NCI-H2081 treated with DMSO at 0.1 percent for 48 hours (cell line): ENCODE data around the gene SSBP1.
"Not testable (repeated sequence)": the region's sequence is repeated elsewhere in the genome, so short reads cannot be mapped to it uniquely, and the experiment has no call there.

Source experiments
- DNase-seq: peaks from one replicate; lab custom pipeline; 2025; lab: John Stamatoyannopoulos, UW

SSBP1 gene

GRCh38 chr7:141709749-141710148, 28.4 kb upstream of the SSBP1 start:
- DNase-seq, result no peak

- no peak for DNase-seq
Observed at GRCh38 chr7:141710301-141710700, 27.9 kb upstream of the SSBP1 start.

DNA sequence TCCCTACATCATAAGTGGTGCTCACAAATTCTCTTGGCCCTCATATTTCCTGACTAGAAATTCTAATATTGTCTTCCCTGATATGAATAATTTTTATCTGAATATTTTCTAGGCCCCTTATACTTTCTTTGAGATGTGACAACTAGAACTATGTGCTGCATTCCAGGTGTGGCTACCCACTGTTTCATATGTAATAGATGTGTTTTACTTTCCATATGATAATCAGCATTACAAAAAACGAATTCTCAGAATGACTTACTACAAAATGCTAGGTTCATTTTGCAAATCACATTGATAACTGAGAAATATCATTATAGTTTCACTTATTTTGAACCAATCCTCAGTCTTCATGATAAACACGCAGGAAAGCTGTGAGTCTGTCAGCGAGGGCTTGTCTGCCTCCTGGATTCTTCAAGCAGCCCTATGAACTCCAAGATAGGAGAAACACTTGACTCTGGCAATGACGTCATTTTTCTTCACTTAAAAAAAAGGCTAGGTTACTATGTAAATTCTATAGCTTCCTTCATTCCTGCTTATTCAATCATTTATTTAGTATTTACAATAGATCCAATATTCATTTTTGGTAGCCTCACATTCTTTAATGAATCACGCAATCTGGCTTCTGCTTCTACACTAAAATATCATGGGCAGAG, 25.4 kb upstream of the SSBP1 start:
- no peak for DNase-seq

DNA sequence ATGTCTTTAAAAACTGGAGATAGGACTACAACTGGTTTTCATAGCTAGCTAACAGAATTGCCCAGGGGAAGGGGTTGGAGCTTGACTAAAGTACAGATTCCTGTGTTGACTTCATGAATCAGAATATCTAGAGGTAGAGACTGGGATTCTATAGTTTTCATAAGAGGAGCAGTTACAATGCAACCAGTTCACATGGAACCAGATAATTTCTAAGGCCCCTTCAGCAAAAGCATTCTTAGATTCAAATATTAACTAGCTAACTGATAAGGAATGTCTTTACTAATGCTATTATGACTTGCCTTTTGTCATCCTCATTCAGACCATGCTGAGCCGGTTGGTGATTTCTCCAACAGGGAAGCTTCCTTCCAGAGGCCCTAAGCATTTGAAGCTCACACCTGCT, 24.3 kb upstream of the SSBP1 start:
- DNase-seq, result no peak

DNA sequence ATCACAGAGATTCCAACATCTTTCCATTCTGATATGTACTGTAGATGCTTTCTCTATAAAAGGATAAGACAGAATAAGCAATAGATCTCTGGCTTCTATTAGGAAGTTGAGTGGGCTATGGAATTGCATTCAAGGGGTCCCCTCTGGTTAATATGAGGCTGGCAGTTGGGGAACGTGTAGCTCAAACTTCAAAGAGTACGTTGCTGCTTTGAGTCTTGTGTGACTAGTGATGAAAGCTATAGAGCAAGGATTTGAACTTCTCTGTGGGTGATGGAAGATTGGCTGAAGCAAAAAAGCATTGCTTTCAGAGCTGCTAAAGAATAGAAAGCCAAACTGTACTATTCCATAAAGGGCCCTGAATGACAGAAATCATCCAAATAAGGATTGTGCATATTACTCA, 23.6 kb upstream of the SSBP1 start:
- DNase-seq, result no peak

GRCh38 chr7:141715018-141715417, 23.1 kb upstream of the SSBP1 start:
- DNase-seq, result no peak

DNA sequence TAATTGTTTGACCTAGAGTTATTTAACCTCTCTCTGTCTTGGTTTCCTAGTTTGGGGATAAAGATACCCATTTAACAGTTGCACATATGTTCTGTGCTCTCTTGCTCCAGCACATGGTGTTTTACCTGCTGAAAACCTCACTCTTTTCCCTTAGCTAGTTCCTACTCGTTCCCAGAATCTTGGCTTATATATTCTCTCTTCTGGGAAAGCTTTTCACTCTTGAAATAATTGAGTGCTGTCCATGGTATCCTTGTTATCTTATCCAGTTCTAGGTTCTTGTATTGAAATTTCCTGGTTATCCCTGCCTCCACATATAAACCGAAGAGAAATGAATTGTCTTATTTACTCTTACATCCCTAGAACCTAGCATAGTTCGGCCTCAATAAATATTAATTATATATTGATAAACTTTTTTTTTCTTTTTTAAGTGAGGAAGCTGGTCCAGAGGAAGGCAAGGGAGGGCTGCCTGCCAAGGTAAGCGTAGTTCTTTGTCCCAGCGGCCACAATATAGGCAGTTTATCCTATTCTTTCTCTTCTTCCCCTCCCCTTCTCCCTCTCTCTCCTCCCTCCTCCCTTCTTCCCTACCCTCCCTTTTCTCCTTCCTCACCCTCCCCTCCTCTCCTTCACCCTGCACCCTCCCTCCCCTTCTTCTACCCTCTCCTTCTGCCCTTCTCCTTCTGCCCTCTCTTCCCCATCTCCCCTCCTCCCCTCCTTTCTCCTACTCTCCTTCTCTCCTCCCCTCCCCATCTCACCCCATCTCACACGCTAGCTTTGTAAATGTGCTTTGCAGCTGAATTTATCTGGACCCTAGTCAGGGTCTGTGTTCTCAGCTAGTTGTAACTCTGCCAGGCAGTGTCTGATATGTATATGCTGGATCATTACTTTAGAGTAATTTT, 22.1 kb upstream of the SSBP1 start:
- DNase-seq, result no peak

DNA sequence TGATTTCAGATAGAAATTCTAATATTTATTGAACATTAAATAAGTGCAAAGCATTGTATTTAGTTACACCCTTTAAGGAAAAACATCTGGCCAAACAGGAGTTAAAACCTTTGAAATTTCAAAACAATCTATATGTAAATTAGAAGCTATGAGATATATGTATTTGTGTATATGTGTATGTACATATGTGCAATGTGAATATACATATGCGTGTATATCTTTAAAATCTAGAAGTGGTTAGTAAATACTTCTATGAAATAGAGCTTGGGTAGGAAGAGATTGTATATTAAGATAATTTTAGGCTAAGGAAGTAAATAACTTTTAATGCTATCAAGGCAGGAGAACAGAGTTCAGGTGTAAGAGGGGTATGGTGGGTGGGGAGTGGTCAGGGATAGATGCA, 20.7 kb upstream of the SSBP1 start:
- no peak for DNase-seq

DNA sequence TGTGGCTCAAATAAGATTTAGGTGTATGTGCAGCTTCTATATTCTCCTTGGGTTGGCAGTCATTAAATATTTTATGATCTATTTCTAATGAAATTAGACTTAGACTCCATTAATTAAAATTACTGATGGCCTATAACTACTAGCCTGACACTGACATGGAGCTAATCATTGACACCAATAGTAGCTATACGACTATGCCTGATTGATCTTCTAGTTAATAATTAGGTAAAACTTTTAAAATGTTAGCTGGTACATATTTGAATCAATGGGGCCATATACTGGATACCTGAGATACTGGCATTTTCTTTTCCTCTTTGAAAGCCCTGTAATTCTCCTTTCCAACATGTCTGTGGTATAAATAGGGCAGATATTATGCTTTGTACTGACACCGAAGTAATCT, 15.6 kb upstream of the SSBP1 start:
- no peak for DNase-seq

DNA sequence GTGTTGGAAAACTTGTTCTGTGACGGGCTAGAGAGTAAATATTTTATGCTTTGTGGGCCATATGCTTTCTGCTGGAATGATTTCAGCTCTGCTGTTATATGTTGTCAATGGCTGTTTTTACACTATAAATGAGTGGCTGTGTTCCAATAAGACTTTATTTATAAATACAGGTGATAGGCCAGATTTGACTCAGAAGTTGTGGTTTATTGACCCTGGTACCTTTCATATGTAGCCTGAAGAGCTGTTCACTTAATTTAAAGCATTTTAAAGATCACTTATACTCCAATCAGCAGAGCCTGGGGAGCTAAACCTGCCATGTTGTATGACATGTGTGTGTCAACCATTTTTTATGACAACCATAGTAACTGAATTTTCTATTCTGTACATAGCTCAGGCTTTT, 9.1 kb upstream of the SSBP1 start:
- DNase-seq, result no peak

DNA sequence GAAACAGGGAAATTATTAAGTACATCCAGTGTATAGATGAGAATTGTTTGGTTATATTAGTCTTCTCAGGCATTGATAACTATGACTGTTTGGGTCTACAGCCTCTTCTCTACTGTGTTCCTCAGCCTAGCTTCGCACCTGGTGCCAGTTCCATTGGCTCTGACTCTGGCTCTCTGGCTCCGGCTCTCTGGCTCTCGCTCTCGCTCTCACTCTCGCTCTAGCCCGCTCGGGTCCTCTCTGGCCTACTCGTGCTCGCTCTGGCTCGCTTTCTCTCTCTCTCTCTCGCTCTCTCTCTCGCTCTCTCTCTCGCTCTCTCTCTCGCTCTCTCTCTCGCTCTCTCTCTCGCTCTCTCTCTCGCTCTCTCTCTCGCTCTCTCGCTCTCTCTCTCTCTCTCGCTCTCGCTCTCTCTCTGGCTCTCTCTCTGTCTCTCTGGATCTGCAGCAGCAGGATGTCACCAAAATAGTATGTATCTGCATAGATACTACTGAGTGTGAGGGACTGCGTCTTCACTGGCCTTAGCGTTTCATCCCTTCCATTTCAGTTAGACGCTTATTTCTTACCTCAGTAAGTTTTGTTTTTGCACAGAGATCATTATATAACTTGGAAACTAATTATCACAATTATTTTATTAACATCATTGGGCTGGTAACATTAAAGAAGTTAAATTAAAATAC, 6.5 kb upstream of the SSBP1 start:
- no peak for DNase-seq

DNA sequence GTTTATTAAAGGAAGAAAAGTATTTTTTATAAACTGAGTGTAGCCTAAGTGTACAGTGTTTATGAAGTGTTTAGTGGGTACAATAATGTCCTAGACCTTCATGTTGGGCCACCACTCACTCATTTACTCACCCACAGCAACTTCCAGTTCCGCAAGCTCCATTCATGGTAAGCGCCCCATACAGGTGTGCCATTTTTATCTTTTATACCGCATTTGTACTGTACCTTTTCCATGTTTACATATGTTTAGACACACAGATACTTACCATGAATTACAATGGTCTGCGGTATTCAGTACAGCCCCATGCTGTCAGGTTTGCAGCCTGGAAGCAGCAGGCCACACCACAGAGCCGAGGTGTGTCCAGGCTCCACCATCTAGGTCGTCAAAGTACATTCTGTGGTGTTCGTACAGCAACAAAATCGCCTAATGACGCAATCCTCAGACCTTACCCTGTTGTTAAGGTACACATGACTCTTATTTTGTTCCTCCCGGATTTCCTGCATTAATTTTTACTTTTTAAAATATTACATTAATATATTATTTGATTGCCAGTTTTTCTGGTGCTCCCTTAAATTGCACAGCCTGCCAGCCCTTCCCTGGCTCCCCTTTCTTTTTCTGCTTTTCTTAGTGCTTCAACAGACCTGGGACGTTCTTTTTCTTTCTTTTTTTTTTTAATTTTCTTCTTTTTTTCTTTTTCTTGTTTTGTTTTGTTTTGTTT, 881 bp upstream of the SSBP1 start:
- no peak for DNase-seq

DNA sequence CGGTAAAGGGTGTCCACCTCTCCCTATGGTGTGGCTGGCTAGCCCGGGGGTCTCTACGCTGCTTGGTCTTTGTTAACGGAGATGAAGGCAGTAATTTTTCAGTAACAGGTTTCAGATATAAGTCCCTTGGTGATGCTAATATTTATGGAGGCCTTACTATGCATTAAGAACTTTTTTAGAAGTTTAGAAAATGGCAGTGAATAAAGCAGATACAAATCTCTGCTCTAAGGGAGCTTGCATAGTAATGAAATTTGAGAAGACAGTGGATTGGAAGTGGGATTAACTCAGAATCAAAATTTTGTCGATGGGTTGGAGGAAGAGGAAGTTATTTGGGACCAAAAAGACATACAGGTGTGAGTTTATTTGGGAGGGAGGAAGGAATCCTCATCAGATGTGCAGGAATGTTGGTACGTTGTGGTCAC, 445 bp downstream of the SSBP1 start:
- no peak for DNase-seq

DNA sequence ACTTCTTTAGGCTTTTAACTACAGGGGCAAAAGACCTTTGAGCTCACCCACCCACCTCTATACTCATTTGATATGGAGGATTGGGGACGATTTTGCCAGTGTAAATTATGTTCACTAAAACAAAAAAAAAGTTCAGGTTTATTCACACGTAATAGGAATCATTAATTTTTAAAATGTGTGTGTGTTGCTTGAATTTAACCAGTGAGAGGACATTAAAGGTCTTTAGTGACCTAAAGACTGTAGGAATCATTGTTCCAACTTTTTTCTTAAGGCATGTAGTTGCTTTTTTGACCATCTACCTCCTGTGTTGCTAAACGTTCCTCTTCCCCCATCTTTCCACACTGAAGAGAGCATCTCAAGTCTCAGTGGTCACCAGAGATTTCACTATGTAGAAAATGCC, 1.1 kb downstream of the SSBP1 start:
- no peak for DNase-seq

DNA sequence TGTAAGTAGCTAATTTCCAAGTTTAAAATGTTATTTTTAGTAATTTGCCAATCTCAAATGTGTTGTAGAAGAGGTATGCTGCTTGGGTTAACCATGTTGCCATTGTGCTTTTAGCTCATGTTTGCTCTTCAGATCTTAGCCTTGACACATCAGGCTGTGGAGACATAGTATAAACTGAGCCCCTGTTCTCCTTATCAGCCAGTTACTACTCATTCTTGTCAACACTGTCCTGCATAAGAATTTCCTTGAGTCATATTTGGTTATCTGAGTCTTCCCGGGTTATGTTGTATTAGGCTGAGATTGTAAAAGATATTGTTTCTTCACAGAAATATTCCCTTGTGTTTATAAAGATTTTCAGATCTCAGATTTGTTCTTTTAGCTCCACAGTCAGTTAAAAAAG, 4.1 kb downstream of the SSBP1 start:
- no peak for DNase-seq

- DNase-seq, result no peak
Observed at GRCh38 chr7:141744131-141744530, 6.0 kb downstream of the SSBP1 start.

DNA sequence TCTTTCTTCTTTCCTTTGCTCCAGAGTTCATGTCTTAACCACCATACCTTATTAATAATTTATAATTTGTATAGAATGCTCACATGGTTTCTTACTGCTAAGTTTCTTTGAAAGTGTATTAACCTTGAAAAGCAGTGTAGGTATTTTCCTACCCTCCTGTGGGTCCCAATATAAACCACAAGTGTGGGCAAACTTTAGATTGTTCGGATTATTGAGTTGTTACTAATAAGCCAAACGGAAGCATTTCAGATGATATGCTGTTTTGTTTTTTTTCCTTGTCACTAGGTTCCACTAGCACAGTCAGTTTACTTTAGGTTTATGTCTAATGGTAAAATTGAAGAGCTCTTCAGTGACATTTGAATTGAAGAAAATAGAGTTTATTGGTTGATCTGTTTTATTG, 10.2 kb downstream of the SSBP1 start:
- no peak for DNase-seq

DNA sequence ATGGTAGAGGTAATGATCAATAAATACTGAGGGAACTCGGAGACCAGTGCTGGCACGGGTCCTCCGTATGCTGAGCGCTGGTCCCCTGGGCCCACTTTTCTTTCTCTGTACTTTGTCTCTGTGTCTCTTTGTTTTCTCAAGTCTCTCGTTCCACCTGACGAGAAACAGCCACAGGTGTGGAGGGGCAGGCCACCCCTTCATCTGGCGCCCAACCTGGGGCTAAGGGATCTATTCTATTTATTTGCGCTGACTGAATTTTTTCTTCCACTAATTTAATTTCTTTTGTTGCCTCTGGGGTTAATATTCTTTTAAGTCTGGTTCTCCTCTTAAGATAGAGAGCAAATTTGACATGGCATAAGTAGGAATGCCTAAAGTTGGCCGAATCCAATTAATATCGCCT, 13.7 kb downstream of the SSBP1 start:
- not testable (repeated sequence) for DNase-seq

DNA sequence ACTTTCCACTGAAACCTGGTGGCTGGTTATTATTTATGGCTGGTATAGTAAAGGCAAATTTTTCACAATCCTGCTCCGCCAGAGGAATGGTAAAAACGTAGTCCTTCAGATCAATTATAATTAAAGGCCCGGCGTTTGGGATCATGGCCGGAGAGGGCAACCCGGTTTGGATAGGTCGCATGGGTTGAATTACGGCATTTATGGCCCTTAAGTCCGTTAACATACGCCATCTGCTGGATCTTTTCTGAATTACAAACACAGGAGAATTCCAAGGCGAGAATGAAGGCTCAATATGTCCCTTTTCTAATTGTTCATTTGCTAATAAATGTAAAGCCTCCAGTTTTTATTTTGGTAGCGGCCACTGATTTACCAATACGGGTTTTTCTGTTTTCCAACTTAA, 14.5 kb downstream of the SSBP1 start:
- DNase-seq, result no peak

- no peak for DNase-seq
Observed at GRCh38 chr7:141754939-141755338, 16.8 kb downstream of the SSBP1 start.

- DNase-seq, result no peak
Observed at GRCh38 chr7:141763797-141764196, 25.6 kb downstream of the SSBP1 start, which contains the start of gene TAS2R3. Gene TAS2R3 (plus strand): TSS chr7:141764097. CDS start chr7:141764159, 62 bp downstream.

DNA sequence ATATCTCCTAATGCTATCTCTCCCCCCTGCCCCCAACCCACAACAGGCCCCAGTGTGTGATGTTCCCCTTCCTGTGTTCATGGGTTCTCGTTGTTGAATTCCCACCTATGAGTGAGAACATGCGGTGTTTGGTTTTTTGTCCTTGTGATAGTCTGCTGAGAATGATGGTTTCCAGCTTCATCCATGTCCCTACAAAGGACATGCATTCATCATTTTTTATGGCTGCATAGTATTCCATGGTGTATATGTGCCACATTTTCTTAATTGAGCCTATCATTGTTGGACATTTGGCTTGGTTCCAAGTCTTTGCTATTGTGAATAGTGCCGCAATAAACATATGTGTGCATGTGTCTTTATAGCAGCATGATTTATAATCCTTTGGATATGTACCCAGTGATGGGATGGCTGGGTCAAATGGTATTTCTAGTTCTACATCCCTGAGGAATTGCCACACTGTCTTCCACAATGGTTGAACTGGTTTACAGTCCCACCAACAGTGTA, 32.0 kb downstream of the SSBP1 start:
- not testable (repeated sequence) for DNase-seq
